Measurements from ENCODE around the gene LPA.

DNA sequence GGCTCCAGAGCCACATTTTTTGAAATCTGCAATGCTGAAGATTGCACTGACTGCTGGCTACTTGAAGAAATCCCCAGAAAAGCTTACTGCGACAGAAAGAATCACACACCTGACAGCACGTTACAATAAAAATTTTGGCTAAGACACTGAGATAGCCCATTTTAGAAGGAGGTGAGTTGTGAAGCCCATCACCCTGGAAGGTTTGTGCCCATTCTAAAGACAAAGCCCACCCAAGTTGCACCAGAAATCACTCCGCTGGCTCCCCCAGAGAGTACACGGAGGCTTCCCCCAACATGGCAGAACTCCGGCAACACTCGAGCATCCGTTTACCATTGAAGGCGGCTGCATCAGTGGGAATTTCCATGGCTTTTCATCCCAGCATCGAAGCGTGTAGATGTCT is 29.4 kb downstream of the LPA start:
- TF ChIP-seq, protein P1, sequence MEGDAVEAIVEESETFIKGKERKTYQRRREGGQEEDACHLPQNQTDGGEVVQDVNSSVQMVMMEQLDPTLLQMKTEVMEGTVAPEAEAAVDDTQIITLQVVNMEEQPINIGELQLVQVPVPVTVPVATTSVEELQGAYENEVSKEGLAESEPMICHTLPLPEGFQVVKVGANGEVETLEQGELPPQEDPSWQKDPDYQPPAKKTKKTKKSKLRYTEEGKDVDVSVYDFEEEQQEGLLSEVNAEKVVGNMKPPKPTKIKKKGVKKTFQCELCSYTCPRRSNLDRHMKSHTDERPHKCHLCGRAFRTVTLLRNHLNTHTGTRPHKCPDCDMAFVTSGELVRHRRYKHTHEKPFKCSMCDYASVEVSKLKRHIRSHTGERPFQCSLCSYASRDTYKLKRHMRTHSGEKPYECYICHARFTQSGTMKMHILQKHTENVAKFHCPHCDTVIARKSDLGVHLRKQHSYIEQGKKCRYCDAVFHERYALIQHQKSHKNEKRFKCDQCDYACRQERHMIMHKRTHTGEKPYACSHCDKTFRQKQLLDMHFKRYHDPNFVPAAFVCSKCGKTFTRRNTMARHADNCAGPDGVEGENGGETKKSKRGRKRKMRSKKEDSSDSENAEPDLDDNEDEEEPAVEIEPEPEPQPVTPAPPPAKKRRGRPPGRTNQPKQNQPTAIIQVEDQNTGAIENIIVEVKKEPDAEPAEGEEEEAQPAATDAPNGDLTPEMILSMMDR (IDR thresholded peaks at IDR 0.05; ENCODE audit: low read depth, low read length), result no peak
- no peak for TF ChIP-seq POLR2A (IDR thresholded peaks at IDR 0.05; ENCODE audit: extremely low read depth, insufficient read length)

Measured in NB4 (cell line).